ENCODE data around the gene KCNJ12. TPM values are rescaled to one million over a fixed set of nuclear protein-coding genes. Genes with fewer than 3 reads are reported as not detected.

The KCNJ12 gene
- total and polyA plus RNA-seq, 12 donors, result 2.8 to 14.7 (median 8.5) TPM

DNA sequence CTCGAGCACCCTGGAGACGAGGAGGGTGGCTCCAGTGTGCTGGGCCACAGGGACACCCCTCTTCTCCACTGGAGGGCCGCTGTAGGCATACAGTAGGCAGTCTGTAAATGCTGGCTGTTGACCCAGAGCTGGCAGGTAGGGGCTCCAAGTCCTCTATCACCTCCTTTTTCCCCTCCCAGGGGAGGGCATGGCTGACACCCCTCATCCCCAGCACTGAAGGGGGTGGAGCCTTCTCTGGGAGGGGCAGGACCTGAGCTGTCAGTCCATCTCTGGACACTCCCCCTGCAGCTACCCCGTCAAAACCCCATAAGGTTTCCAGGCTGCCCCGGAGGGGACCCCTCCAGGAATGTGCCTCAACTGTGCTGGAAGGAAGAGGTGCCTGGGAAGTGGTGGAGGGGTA is 2.4 kb downstream of the KCNJ12 start:
- intact Hi-C loops (cut with DNase I), result loop anchor here in 4 of 10 donors (5.0 to 10.0 kb wide), 3 partner anchors 54 to 56 kb away; no protein-coding TSS in a partner anchor
- ATAC-seq (no peak), DNase-seq (no peak)
- Histone ChIP-seq H3K9me3 (no peaks in the 10 kb centered on the region), H3K27ac (peak overlapping the region in 3 of 10 donors; percentile 36 to 58 (median 37)), H3K27me3 (peaks cover 0 to 50% (median 5%) of the 10 kb centered on the region in 7 donors), H3K4me1 (peaks cover 19 to 51% (median 40%) of the 10 kb centered on the region in 9 donors), H3K4me3 (peak overlapping the region in 1 of 10 donors; percentile 60), H3K36me3 (no peaks in the 10 kb centered on the region)
- WGBS, 2 donors, result 53 to 58% methylated on average over 5 of the region's 5 CpGs
- TF ChIP-seq, protein P1, sequence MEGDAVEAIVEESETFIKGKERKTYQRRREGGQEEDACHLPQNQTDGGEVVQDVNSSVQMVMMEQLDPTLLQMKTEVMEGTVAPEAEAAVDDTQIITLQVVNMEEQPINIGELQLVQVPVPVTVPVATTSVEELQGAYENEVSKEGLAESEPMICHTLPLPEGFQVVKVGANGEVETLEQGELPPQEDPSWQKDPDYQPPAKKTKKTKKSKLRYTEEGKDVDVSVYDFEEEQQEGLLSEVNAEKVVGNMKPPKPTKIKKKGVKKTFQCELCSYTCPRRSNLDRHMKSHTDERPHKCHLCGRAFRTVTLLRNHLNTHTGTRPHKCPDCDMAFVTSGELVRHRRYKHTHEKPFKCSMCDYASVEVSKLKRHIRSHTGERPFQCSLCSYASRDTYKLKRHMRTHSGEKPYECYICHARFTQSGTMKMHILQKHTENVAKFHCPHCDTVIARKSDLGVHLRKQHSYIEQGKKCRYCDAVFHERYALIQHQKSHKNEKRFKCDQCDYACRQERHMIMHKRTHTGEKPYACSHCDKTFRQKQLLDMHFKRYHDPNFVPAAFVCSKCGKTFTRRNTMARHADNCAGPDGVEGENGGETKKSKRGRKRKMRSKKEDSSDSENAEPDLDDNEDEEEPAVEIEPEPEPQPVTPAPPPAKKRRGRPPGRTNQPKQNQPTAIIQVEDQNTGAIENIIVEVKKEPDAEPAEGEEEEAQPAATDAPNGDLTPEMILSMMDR (IDR thresholded peaks at IDR 0.05), result no peak

DNA sequence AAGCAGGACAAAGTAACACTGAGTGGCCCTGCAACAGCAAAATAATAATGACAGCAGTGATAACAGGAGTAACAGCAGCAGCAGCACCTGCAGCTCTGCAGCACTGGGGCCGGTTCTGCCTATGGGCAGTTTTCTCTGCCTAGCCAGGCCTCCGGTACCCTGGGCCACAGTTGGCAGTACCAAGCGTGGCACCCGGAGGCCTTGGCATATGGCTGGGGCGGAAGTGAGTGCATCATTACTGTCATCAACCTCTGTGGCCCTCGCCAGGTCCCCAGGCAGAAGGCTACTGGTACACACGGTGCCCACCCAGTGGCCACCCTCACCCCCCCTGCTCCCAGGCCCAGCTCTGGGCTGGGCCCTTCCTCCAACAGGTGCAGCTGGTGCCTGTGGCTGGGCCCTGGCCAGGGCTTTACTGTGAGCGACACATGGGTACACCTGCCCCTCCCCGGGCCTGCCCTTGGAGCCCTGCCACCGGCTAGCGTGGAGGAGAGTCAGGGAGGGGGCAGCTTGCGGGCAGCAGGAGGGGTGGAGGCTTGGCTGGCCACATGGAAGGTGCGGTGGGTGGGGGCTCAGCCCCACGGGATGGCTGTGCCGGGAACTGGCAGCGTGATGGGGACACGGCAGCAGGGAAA is 3.0 kb downstream of the KCNJ12 start:
- no peaks in the 10 kb centered on the region for H3K36me3 ChIP-seq
- H3K4me3 ChIP-seq, result no peak overlapping the region
- intact Hi-C loops (cut with DNase I), result loop anchor here in 4 of 10 donors (5.0 to 10.0 kb wide), 3 partner anchors 54 to 57 kb away; no protein-coding TSS in a partner anchor
- peak overlapping the region in 7 of 10 donors; percentile 5 to 58 (median 36) for H3K27ac ChIP-seq
- peaks cover 19 to 51% (median 40%) of the 10 kb centered on the region in 9 donors for H3K4me1 ChIP-seq
- WGBS, 2 donors, result 50 to 54% methylated on average over 17 of the region's 17 CpGs
- DNase-seq, result peak; percentile 45 to 61
- H3K27me3 ChIP-seq, result peaks cover 0 to 50% (median 5%) of the 10 kb centered on the region in 7 donors
- TF ChIP-seq, protein P1 (IDR thresholded peaks at IDR 0.05), result no peak
- H3K9me3 ChIP-seq, result no peaks in the 10 kb centered on the region
- peak in 7 of 8 donors; percentile 34 to 81 (median 53) for ATAC-seq

DNA sequence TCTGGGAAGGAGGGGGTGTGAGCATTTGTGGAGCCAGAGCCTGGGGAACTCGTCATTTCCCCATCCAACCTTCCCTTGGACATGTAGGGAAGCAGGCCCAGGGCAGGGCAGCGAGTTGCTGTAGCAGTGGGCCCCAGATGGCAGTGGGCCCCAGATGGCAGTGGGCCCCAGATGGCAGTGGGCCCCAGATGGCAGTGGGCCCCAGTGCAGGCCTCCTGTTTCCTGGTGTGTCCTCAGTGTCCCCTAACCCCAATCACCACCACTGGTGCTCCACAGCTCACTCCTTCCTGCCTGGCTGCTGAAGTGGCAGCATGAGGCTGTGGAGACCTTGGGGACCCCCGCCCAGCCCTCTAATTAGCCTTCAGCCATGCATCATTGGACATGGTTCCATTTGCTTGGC is 4.5 kb downstream of the KCNJ12 start:
- WGBS, 2 donors, result 90 to 94% methylated on average over 3 of the region's 3 CpGs
- ATAC-seq (no peak), DNase-seq (no peak)
- TF ChIP-seq, protein P1 (IDR thresholded peaks at IDR 0.05), result no peak
- Histone ChIP-seq H3K36me3 (no peaks in the 10 kb centered on the region), H3K4me3 (no peak overlapping the region), H3K9me3 (no peaks in the 10 kb centered on the region), H3K4me1 (peaks cover 18 to 48% (median 36%) of the 10 kb centered on the region in 9 donors), H3K27ac (no peak overlapping the region), H3K27me3 (peaks cover 0 to 39% (median 5%) of the 10 kb centered on the region in 7 donors)
- intact Hi-C loops (cut with DNase I), result loop anchor here in 1 of 10 donors (10.0 kb wide), 1 partner anchor 46 kb away; no protein-coding TSS in a partner anchor

DNA sequence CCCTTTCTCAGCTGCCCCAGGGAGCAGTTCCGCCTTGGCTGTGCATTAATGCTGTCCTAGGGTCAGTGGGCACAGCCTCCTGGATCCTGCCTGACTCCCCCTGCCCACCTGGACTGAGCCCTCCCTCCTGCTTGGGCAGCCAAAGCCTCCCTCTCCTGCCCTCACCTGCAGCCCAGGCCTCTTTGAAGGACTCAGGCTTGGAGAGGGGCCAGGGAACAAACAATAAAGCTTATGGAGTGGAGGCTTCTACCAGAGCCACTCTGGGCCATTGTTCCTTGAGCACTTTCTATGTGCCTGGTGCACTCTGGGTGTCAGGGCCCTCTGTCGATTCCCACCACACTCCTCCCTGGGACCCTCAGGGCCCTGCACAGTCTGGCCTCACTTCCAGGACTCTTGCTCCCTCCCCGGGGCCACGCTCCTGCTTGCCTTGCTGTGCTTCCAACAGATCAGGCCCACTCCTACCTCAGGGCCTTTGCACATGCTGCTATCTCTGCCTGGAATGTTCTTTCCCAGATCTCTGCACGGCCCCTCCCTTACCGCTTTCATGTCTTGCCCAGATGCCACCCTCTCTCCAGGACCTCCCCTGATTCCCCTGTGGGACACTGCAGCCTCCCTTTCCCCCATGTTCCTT is 5.0 kb downstream of the KCNJ12 start:
- Histone ChIP-seq H3K9me3 (no peaks in the 10 kb centered on the region), H3K36me3 (no peaks in the 10 kb centered on the region), H3K27me3 (peaks cover 0 to 35% (median 5%) of the 10 kb centered on the region in 7 donors), H3K4me1 (peaks cover 18 to 45% (median 34%) of the 10 kb centered on the region in 9 donors), H3K27ac (no peak overlapping the region), H3K4me3 (no peak overlapping the region)
- DNase-seq (no peak), ATAC-seq (no peak)
- WGBS, 2 donors, result 94 to 95% methylated on average over 6 of the region's 6 CpGs
- TF ChIP-seq, protein P1 (IDR thresholded peaks at IDR 0.05), result no peak
- intact Hi-C loops (cut with DNase I), result loop anchor here in 1 of 10 donors (10.0 kb wide), 1 partner anchor 46 kb away; no protein-coding TSS in a partner anchor
